ENCODE data around the gene CCDC14. TPM values are rescaled to one million over a fixed set of nuclear protein-coding genes. Genes with fewer than 3 reads are reported as not detected.

The CCDC14 gene
- total and polyA plus RNA-seq, 2 experiments from 2014 or later: 52.5 to 113 TPM

- no peak overlapping the region for H3K4me2 ChIP-seq
- H3K36me3 ChIP-seq (ENCODE audit: insufficient read depth): no peaks in the 10 kb centered on the region
- H3K27me3 Mint-ChIP-seq (ENCODE audit: insufficient read depth, low read depth, poor library complexity): peaks cover 22% of the 10 kb centered on the region
- peaks cover 8% of the 10 kb centered on the region; the same call in 1 of the 2 replicates for H3K9me2 ChIP-seq (ENCODE audit: insufficient read depth)
- peak in 1 of 2 experiments; percentile 49; a peak in 2 of 4 replicates for TF ChIP-seq CTCF (conservative IDR thresholded peaks at IDR 0.05; ENCODE audit: low read depth in 2 of 2)
- TF ChIP-seq JUNB (IDR thresholded peaks at IDR 0.05; ENCODE audit: unreplicated experiment): no peak
- H3K4me3 ChIP-seq: no peak overlapping the region
- H3K27ac Mint-ChIP-seq: 0 out of 2 replicates have a peak overlapping the region, but pooled peaks have one; percentile 79
- no peaks in the 10 kb centered on the region for H3K79me2 ChIP-seq (replicated peaks; ENCODE audit: insufficient read depth)
- H3K27ac ChIP-seq (ENCODE audit: low read depth): no peak overlapping the region
- no peaks in the 10 kb centered on the region; the same call in 1 of the 2 replicates for H4K20me1 ChIP-seq (replicated peaks; ENCODE audit: insufficient read depth)
- peaks cover 23% of the 10 kb centered on the region for H3K4me1 Mint-ChIP-seq
- H3K27me3 ChIP-seq (ENCODE audit: insufficient read depth): peaks cover 13% of the 10 kb centered on the region
- no peak overlapping the region for H2AFZ ChIP-seq
- no peaks in the 10 kb centered on the region; the same call in 2 of the 3 replicates for H3K36me3 Mint-ChIP-seq (ENCODE audit: low read depth)
- 0 out of 2 replicates have a peak, but pooled peaks cover 7% of the 10 kb centered on the region for H3F3A ChIP-seq (replicated peaks; ENCODE audit: low read depth)
- H3K9me3 Mint-ChIP-seq: no peaks in the 10 kb centered on the region
- H3K4me3 Mint-ChIP-seq: no peak overlapping the region
- DNase-seq (ENCODE audit: low spot score): peak; percentile 61
- H3K4me1 ChIP-seq (ENCODE audit: insufficient read depth): peaks cover 21% of the 10 kb centered on the region
- peak; percentile 8 for ATAC-seq
Measured at GRCh38 chr3:123881771-123882170, 79.3 kb downstream of the CCDC14 start.

DNA sequence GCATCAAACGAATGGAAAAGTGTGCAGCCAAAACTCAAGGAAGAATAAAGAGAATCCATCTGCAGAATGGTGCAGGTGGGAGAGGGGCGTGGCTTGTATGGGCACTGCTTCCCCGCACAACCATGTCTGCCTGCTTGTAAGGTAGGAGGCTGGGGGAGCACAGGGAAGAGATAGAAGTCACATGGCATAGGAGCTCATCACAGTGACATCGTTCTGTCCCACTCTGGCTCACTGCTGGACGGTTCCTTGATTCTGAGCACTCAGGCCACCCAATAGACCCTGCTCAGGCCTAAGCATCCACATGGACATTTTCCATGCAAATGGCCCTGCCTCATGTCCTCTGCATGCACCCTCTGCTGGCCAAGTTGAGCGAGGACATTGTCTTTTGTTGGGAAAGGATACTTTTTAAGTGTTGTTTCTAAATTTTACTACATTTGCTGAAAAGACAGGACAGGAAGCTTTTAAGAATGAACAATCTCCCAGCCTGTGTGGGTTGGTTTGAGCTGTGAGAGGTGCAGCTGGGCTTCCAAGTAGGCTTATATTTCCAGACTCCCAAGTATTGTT, 79.9 kb downstream of the CCDC14 start:
- H4K20me1 ChIP-seq (replicated peaks; ENCODE audit: insufficient read depth): no peaks in the 10 kb centered on the region; the same call in 1 of the 2 replicates
- ATAC-seq (peak; percentile 6; the same call in 2 of the 3 replicates), DNase-seq (ENCODE audit: low spot score) (peak; percentile 73)
- Mint-ChIP-seq H3K27me3 (ENCODE audit: insufficient read depth, low read depth, poor library complexity) (peaks cover 22% of the 10 kb centered on the region), H3K4me3 (no peak overlapping the region), H3K9me3 (no peaks in the 10 kb centered on the region), H3K4me1 (peaks cover 23% of the 10 kb centered on the region), H3K27ac (no peak overlapping the region), H3K36me3 (ENCODE audit: low read depth) (no peaks in the 10 kb centered on the region; the same call in 2 of the 3 replicates)
- no peak overlapping the region for H3K4me3 ChIP-seq
- H3K27me3 ChIP-seq (ENCODE audit: insufficient read depth): peaks cover 13% of the 10 kb centered on the region
- no peaks in the 10 kb centered on the region for H3K79me2 ChIP-seq (replicated peaks; ENCODE audit: insufficient read depth)
- peak; percentile 79 to 80 for TF ChIP-seq CTCF (conservative IDR thresholded peaks at IDR 0.05; ENCODE audit: low read depth in 2 of 2)
- TF ChIP-seq POLR2AphosphoS5 (IDR thresholded peaks at IDR 0.05; ENCODE audit: low read depth): no peak
- H3K4me1 ChIP-seq (ENCODE audit: insufficient read depth): peaks cover 21% of the 10 kb centered on the region
- H2AFZ ChIP-seq: no peak overlapping the region
- no peak overlapping the region for H3K27ac ChIP-seq (ENCODE audit: low read depth)
- H3F3A ChIP-seq (replicated peaks; ENCODE audit: low read depth): 0 out of 2 replicates have a peak, but pooled peaks cover 7% of the 10 kb centered on the region
- H3K36me3 ChIP-seq (ENCODE audit: insufficient read depth): no peaks in the 10 kb centered on the region
- H3K9me2 ChIP-seq (ENCODE audit: insufficient read depth): peaks cover 8% of the 10 kb centered on the region; the same call in 1 of the 2 replicates
- H3K4me2 ChIP-seq: no peak overlapping the region

- H3K36me3 ChIP-seq (ENCODE audit: insufficient read depth): no peaks in the 10 kb centered on the region
- no peak for TF ChIP-seq ZNF462 (CRISPR knock-in tag; IDR thresholded peaks at IDR 0.05)
Measured at GRCh38 chr3:123878807-123879206, 82.2 kb downstream of the CCDC14 start.

More at GRCh38 chr3:123878807-123879206, 82.2 kb downstream of the CCDC14 start:
- H3K27me3 Mint-ChIP-seq (ENCODE audit: insufficient read depth, low read depth, poor library complexity): peaks cover 16% of the 10 kb centered on the region
- H3K4me2 ChIP-seq: no peak overlapping the region
- H4K20me1 ChIP-seq (replicated peaks; ENCODE audit: insufficient read depth): no peaks in the 10 kb centered on the region; the same call in 1 of the 2 replicates
- DNase-seq (ENCODE audit: low spot score): no peak
- H3F3A ChIP-seq (replicated peaks; ENCODE audit: low read depth): 0 out of 2 replicates have a peak, but pooled peaks cover 5% of the 10 kb centered on the region
- no peak overlapping the region for H3K27ac ChIP-seq (ENCODE audit: low read depth)
- no peak overlapping the region for H2AFZ ChIP-seq
- no peak overlapping the region for H3K4me3 Mint-ChIP-seq
- no peaks in the 10 kb centered on the region for H3K9me3 Mint-ChIP-seq
- no peak for ATAC-seq
- no peak overlapping the region for H3K27ac Mint-ChIP-seq
- peaks cover 16% of the 10 kb centered on the region; the same call in 1 of the 2 replicates for H3K4me1 ChIP-seq (ENCODE audit: insufficient read depth)
- peaks cover 17% of the 10 kb centered on the region for H3K4me1 Mint-ChIP-seq
- peaks cover 13% of the 10 kb centered on the region for H3K27me3 ChIP-seq (ENCODE audit: insufficient read depth)
- H3K9me2 ChIP-seq (ENCODE audit: insufficient read depth): peaks cover 8% of the 10 kb centered on the region; the same call in 1 of the 2 replicates
- no peaks in the 10 kb centered on the region; the same call in 2 of the 3 replicates for H3K36me3 Mint-ChIP-seq (ENCODE audit: low read depth)
- no peak overlapping the region for H3K4me3 ChIP-seq
- H3K79me2 ChIP-seq (replicated peaks; ENCODE audit: insufficient read depth): no peaks in the 10 kb centered on the region
